Measurements from ENCODE around the gene SPR.

DNA sequence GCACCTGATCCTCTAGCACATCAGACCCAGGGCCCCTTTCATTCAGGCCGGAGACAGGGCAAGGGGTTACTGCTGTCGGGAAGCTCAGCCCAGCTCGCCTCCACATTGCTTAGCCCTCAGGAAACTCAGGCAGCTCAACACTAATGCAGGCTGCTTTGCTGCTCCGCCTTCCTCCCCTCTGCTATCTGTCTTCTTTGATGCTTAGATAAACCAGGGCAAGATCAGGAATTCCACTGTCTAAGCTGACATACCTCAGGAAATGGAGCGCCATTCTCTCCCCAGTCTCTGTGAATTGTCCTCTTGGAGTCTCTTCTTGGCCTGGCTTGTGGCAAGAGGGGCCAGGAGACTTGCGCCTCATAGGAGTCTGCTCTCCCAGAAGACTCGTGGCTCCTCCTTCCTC lies 35.9 kb upstream of the SPR start:
- TF ChIP-seq, protein P1, sequence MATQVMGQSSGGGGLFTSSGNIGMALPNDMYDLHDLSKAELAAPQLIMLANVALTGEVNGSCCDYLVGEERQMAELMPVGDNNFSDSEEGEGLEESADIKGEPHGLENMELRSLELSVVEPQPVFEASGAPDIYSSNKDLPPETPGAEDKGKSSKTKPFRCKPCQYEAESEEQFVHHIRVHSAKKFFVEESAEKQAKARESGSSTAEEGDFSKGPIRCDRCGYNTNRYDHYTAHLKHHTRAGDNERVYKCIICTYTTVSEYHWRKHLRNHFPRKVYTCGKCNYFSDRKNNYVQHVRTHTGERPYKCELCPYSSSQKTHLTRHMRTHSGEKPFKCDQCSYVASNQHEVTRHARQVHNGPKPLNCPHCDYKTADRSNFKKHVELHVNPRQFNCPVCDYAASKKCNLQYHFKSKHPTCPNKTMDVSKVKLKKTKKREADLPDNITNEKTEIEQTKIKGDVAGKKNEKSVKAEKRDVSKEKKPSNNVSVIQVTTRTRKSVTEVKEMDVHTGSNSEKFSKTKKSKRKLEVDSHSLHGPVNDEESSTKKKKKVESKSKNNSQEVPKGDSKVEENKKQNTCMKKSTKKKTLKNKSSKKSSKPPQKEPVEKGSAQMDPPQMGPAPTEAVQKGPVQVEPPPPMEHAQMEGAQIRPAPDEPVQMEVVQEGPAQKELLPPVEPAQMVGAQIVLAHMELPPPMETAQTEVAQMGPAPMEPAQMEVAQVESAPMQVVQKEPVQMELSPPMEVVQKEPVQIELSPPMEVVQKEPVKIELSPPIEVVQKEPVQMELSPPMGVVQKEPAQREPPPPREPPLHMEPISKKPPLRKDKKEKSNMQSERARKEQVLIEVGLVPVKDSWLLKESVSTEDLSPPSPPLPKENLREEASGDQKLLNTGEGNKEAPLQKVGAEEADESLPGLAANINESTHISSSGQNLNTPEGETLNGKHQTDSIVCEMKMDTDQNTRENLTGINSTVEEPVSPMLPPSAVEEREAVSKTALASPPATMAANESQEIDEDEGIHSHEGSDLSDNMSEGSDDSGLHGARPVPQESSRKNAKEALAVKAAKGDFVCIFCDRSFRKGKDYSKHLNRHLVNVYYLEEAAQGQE (IDR thresholded peaks at IDR 0.05; ENCODE audit: low read depth, low read length): no peak
- TF ChIP-seq SMC3 (IDR thresholded peaks at IDR 0.05; ENCODE audit: low read depth, low read length) (no peak), TAF1 (IDR thresholded peaks at IDR 0.05; ENCODE audit: borderline replicate concordance, low read depth, low read length) (no peak), NRF1 (IDR thresholded peaks at IDR 0.05; ENCODE audit: low read depth, low read length) (no peak)
- TF ChIP-seq, protein P2, sequence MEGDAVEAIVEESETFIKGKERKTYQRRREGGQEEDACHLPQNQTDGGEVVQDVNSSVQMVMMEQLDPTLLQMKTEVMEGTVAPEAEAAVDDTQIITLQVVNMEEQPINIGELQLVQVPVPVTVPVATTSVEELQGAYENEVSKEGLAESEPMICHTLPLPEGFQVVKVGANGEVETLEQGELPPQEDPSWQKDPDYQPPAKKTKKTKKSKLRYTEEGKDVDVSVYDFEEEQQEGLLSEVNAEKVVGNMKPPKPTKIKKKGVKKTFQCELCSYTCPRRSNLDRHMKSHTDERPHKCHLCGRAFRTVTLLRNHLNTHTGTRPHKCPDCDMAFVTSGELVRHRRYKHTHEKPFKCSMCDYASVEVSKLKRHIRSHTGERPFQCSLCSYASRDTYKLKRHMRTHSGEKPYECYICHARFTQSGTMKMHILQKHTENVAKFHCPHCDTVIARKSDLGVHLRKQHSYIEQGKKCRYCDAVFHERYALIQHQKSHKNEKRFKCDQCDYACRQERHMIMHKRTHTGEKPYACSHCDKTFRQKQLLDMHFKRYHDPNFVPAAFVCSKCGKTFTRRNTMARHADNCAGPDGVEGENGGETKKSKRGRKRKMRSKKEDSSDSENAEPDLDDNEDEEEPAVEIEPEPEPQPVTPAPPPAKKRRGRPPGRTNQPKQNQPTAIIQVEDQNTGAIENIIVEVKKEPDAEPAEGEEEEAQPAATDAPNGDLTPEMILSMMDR (IDR thresholded peaks at IDR 0.05): no peak
- TF ChIP-seq, protein P3, sequence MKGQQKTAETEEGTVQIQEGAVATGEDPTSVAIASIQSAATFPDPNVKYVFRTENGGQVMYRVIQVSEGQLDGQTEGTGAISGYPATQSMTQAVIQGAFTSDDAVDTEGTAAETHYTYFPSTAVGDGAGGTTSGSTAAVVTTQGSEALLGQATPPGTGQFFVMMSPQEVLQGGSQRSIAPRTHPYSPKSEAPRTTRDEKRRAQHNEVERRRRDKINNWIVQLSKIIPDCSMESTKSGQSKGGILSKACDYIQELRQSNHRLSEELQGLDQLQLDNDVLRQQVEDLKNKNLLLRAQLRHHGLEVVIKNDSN (IDR thresholded peaks at IDR 0.05; ENCODE audit: borderline replicate concordance, low read depth): no peak
